ENCODE measurements around the gene ZC3H18. TPM values are rescaled to one million over a fixed set of nuclear protein-coding genes. Genes with fewer than 3 reads are reported as not detected.

ZC3H18 gene
- total RNA-seq, 1 experiment from 2014 or later: 61.8 TPM

DNA sequence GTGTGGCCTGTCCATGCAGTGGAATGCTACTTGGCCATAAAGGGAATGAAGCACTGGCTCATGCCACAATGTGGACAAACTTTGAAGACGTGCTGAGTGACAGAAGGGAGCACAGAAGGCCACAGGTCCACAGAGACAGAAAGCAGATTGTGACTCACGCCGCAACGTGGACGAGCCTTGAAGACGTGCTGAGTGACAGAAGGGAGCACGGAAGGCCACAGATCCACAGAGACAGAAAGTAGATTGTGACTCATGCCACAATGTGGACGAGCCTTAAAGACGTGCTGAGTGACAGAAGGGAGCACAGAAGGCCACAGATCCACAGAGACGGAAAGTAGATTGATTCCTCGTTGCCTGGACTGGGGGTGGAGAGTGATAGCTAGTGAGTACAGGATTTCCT is 19.2 kb downstream of the ZC3H18 start:
- Mint-ChIP-seq H3K4me1 (no peaks in the 10 kb centered on the region), H3K4me3 (no peak overlapping the region), H3K9me3 (no peaks in the 10 kb centered on the region), H3K36me3 (peaks cover 57% of the 10 kb centered on the region), H3K27me3 (ENCODE audit: low read depth) (no peaks in the 10 kb centered on the region), H3K27ac (no peak overlapping the region)
- DNase-seq (ENCODE audit: low spot score) (no peak), ATAC-seq (no peak)
- ChIA-PET POLR2A (no interaction called here), CTCF (no interaction called here)
- no peak for TF ChIP-seq CBFB (CRISPR knock-in tag; IDR thresholded peaks at IDR 0.05; ENCODE audit: low read depth)
- no peak for TF ChIP-seq FOXP1 (CRISPR knock-in tag; IDR thresholded peaks at IDR 0.05; ENCODE audit: borderline replicate concordance)
- TF ChIP-seq, protein P1, sequence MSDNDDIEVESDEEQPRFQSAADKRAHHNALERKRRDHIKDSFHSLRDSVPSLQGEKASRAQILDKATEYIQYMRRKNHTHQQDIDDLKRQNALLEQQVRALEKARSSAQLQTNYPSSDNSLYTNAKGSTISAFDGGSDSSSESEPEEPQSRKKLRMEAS (CRISPR knock-in tag; IDR thresholded peaks at IDR 0.05): no peak
- TF ChIP-seq, protein P2, sequence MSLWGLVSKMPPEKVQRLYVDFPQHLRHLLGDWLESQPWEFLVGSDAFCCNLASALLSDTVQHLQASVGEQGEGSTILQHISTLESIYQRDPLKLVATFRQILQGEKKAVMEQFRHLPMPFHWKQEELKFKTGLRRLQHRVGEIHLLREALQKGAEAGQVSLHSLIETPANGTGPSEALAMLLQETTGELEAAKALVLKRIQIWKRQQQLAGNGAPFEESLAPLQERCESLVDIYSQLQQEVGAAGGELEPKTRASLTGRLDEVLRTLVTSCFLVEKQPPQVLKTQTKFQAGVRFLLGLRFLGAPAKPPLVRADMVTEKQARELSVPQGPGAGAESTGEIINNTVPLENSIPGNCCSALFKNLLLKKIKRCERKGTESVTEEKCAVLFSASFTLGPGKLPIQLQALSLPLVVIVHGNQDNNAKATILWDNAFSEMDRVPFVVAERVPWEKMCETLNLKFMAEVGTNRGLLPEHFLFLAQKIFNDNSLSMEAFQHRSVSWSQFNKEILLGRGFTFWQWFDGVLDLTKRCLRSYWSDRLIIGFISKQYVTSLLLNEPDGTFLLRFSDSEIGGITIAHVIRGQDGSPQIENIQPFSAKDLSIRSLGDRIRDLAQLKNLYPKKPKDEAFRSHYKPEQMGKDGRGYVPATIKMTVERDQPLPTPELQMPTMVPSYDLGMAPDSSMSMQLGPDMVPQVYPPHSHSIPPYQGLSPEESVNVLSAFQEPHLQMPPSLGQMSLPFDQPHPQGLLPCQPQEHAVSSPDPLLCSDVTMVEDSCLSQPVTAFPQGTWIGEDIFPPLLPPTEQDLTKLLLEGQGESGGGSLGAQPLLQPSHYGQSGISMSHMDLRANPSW (CRISPR knock-in tag; conservative IDR thresholded peaks at IDR 0.05; ENCODE audit: low read depth): no peak
- TF ChIP-seq RELA (CRISPR knock-in tag; IDR thresholded peaks at IDR 0.05; ENCODE audit: borderline replicate concordance): no peak
- TF ChIP-seq TEAD1 (CRISPR knock-in tag; IDR thresholded peaks at IDR 0.05): no peak
- TF ChIP-seq ZNF671 (CRISPR knock-in tag; IDR thresholded peaks at IDR 0.05): no peak
- TF ChIP-seq, protein P3, sequence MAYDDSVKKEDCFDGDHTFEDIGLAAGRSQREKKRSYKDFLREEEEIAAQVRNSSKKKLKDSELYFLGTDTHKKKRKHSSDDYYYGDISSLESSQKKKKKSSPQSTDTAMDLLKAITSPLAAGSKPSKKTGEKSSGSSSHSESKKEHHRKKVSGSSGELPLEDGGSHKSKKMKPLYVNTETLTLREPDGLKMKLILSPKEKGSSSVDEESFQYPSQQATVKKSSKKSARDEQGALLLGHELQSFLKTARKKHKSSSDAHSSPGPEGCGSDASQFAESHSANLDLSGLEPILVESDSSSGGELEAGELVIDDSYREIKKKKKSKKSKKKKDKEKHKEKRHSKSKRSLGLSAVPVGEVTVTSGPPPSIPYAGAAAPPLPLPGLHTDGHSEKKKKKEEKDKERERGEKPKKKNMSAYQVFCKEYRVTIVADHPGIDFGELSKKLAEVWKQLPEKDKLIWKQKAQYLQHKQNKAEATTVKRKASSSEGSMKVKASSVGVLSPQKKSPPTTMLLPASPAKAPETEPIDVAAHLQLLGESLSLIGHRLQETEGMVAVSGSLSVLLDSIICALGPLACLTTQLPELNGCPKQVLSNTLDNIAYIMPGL (CRISPR knock-in tag; IDR thresholded peaks at IDR 0.05): no peak
- no peak for TF ChIP-seq SMAD4 (CRISPR knock-in tag; IDR thresholded peaks at IDR 0.05)
- TF ChIP-seq RORB (CRISPR knock-in tag; IDR thresholded peaks at IDR 0.05): no peak
- no peak for TF ChIP-seq ETV6 (CRISPR knock-in tag; IDR thresholded peaks at IDR 0.05)
- TF ChIP-seq, protein P4, sequence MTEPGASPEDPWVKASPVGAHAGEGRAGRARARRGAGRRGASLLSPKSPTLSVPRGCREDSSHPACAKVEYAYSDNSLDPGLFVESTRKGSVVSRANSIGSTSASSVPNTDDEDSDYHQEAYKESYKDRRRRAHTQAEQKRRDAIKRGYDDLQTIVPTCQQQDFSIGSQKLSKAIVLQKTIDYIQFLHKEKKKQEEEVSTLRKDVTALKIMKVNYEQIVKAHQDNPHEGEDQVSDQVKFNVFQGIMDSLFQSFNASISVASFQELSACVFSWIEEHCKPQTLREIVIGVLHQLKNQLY (CRISPR knock-in tag; IDR thresholded peaks at IDR 0.05): no peak
- TF ChIP-seq HMGA2 (CRISPR knock-in tag; IDR thresholded peaks at IDR 0.05): no peak
- TF ChIP-seq, protein P5, sequence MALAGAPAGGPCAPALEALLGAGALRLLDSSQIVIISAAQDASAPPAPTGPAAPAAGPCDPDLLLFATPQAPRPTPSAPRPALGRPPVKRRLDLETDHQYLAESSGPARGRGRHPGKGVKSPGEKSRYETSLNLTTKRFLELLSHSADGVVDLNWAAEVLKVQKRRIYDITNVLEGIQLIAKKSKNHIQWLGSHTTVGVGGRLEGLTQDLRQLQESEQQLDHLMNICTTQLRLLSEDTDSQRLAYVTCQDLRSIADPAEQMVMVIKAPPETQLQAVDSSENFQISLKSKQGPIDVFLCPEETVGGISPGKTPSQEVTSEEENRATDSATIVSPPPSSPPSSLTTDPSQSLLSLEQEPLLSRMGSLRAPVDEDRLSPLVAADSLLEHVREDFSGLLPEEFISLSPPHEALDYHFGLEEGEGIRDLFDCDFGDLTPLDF (CRISPR knock-in tag; IDR thresholded peaks at IDR 0.05): no peak
- TF ChIP-seq, protein P6, sequence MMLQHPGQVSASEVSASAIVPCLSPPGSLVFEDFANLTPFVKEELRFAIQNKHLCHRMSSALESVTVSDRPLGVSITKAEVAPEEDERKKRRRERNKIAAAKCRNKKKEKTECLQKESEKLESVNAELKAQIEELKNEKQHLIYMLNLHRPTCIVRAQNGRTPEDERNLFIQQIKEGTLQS (CRISPR knock-in tag; conservative IDR thresholded peaks at IDR 0.05): no peak
- TF ChIP-seq, protein P7, sequence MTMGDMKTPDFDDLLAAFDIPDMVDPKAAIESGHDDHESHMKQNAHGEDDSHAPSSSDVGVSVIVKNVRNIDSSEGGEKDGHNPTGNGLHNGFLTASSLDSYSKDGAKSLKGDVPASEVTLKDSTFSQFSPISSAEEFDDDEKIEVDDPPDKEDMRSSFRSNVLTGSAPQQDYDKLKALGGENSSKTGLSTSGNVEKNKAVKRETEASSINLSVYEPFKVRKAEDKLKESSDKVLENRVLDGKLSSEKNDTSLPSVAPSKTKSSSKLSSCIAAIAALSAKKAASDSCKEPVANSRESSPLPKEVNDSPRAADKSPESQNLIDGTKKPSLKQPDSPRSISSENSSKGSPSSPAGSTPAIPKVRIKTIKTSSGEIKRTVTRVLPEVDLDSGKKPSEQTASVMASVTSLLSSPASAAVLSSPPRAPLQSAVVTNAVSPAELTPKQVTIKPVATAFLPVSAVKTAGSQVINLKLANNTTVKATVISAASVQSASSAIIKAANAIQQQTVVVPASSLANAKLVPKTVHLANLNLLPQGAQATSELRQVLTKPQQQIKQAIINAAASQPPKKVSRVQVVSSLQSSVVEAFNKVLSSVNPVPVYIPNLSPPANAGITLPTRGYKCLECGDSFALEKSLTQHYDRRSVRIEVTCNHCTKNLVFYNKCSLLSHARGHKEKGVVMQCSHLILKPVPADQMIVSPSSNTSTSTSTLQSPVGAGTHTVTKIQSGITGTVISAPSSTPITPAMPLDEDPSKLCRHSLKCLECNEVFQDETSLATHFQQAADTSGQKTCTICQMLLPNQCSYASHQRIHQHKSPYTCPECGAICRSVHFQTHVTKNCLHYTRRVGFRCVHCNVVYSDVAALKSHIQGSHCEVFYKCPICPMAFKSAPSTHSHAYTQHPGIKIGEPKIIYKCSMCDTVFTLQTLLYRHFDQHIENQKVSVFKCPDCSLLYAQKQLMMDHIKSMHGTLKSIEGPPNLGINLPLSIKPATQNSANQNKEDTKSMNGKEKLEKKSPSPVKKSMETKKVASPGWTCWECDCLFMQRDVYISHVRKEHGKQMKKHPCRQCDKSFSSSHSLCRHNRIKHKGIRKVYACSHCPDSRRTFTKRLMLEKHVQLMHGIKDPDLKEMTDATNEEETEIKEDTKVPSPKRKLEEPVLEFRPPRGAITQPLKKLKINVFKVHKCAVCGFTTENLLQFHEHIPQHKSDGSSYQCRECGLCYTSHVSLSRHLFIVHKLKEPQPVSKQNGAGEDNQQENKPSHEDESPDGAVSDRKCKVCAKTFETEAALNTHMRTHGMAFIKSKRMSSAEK (CRISPR knock-in tag; IDR thresholded peaks at IDR 0.05; ENCODE audit: borderline replicate concordance): no peak
- no peak for TF ChIP-seq PRRX2 (CRISPR knock-in tag; IDR thresholded peaks at IDR 0.05)

Data from WTC11 (cell line).